Measurements from ENCODE around the gene CCDC57. TPM values are rescaled to one million over a fixed set of nuclear protein-coding genes. Genes with fewer than 3 reads are reported as not detected.

Gene CCDC57
- total and polyA plus RNA-seq, 2 of the 8 experiments (the other 6 are each of a cell fraction or from before 2014, with no cell fraction given) = 8.4 to 12.9 TPM

GRCh38 chr17:82058855-82059249, 153.8 kb downstream of the CCDC57 start (continued):
- TF ChIP-seq CHD7 (IDR thresholded peaks at IDR 0.05; ENCODE audit: insufficient replicate concordance, low read length) = no peak
- no peak for TF ChIP-seq SIN3A (conservative IDR thresholded peaks at IDR 0.05 in 1 of 2, IDR thresholded peaks at IDR 0.05 in 1 of 2; ENCODE audit: low read depth in 1 of 2, low read length in 2 of 2)
- TF ChIP-seq SP2 (IDR thresholded peaks at IDR 0.05; ENCODE audit: low read length) = no peak
